ENCODE results near the gene CALML3. TPM values are rescaled to one million over a fixed set of nuclear protein-coding genes. Genes with fewer than 3 reads are reported as not detected.
A peak's percentile ranks its signal among the peaks of the same experiment; 100 is the strongest.

Gene CALML3
- total and polyA plus RNA-seq, 11 donors = 0.03 TPM; not detected in 10

DNA sequence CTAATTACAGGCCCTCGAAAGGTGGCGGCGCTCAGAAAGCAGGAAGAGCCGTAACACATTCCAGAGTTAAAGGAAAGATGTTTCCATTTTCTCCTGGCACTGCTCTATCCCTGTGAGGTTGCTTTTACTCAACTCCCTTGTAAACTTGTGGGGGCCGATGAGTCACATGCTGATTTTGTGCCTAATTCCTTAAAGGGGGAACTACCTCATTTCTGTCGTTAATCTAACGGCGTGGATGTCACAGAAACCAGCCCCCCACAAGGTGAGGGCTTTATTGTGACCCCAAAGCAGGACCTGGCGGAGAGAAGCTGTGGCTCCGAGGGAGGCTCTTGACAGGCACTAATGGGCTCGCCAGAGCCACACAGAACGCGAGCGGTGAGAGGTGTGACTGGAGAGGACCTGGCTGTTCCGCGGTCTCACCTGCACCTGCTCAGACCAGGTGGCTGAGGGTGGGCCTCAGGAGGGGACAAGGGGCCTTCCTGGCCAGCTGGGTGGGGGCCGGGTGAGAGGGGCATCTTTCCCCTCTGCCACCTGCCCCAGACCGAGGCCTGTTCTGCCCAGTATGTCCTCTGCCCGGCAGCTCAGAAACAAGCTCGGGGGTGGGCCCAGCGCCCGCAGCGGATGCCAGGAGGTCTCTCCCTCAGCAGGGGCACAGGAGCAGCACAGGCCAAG, 50.9 kb downstream of the CALML3 start:
- H3K4me3 ChIP-seq = no peak overlapping the region
- 87 to 93% (median 91%) methylated on average over 22 to 23 of the region's 23 CpGs for WGBS, 4 donors
- no peaks in the 10 kb centered on the region for H3K27me3 ChIP-seq
- TF ChIP-seq POLR2A (IDR thresholded peaks at IDR 0.05) = no peak
- TF ChIP-seq, protein P1, sequence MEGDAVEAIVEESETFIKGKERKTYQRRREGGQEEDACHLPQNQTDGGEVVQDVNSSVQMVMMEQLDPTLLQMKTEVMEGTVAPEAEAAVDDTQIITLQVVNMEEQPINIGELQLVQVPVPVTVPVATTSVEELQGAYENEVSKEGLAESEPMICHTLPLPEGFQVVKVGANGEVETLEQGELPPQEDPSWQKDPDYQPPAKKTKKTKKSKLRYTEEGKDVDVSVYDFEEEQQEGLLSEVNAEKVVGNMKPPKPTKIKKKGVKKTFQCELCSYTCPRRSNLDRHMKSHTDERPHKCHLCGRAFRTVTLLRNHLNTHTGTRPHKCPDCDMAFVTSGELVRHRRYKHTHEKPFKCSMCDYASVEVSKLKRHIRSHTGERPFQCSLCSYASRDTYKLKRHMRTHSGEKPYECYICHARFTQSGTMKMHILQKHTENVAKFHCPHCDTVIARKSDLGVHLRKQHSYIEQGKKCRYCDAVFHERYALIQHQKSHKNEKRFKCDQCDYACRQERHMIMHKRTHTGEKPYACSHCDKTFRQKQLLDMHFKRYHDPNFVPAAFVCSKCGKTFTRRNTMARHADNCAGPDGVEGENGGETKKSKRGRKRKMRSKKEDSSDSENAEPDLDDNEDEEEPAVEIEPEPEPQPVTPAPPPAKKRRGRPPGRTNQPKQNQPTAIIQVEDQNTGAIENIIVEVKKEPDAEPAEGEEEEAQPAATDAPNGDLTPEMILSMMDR (IDR thresholded peaks at IDR 0.05) = no peak
- peak in 1 of 4 donors; percentile 25 for ATAC-seq
- peaks cover 0 to 6% (median 0%) of the 10 kb centered on the region in 12 donors for H3K4me1 ChIP-seq
- DNase-seq = peak in 1 of 5 donors; percentile 46
- H3K27ac ChIP-seq = peak overlapping the region in 1 of 12 donors; percentile 69
- no peaks in the 10 kb centered on the region for H3K36me3 ChIP-seq
- H3K9me3 ChIP-seq = peaks cover 0 to 2% (median 0%) of the 10 kb centered on the region in 12 donors
- intact Hi-C loops (cut with DNase I) = no loop called here

DNA sequence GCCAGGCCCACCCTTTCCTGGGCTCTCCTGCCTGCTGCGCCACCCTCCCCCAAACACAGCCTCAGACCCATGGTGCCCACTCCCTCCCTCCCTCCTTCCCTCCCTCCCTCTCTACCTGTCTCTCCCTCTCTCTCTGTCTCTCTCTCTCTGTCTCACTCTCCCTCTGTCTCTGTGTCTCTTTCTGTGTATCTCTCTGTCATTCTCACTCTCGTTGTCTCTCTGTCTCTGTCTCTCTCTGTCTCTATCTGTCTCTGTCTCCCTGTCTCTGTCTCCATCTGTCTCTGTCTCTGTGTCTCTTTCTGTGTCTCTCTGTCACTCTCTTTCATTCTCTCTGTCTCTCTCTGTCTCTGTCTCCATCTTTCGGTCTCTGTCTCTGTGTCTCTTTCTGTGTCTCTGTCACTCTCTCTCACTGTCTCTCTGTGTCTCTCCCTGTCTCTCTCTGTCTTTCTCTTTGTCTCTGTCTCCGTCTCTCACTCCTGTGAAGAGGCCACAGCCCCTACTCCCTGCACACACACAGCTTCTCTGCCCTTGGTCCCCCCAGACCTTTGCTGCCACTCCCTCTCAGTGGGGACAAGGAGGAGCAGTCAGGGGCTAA, 51.5 kb downstream of the CALML3 start:
- Histone ChIP-seq H3K9me3 (peaks cover 0 to 8% (median 0%) of the 10 kb centered on the region in 12 donors), H3K27me3 (no peaks in the 10 kb centered on the region), H3K27ac (peak overlapping the region in 1 of 12 donors; percentile 69), H3K36me3 (no peaks in the 10 kb centered on the region), H3K4me1 (peaks cover 0 to 5% (median 0%) of the 10 kb centered on the region in 12 donors), H3K4me3 (no peak overlapping the region)
- 93 to 99% (median 97%) methylated on average over 4 of the region's 4 CpGs for WGBS, 4 donors
- TF ChIP-seq POLR2A (IDR thresholded peaks at IDR 0.05) = no peak
- TF ChIP-seq, protein P1 (IDR thresholded peaks at IDR 0.05) = no peak
- intact Hi-C loops (cut with DNase I) = no loop called here
- ATAC-seq = no peak
- DNase-seq = no peak

Other genes with a start within 250 kb of the CALML3 start
- not detected for gene UCN3, start 160.0 kb upstream of the CALML3 start, total RNA-seq
- not detected for gene UCN3, start 160.0 kb upstream of the CALML3 start, polyA plus RNA-seq
- 1 to 10 TPM in 1 of 9 donors, under 1 TPM in 8; 0.12 to 2.8 (median 0.40) TPM for gene TUBAL3, start 120.1 kb upstream of the CALML3 start, total RNA-seq
- gene TUBAL3, start 120.1 kb upstream of the CALML3 start, polyA plus RNA-seq = under 1 TPM; 0.22 to 0.27 TPM
- gene NET1, start 112.4 kb upstream of the CALML3 start, total RNA-seq = 10 to 100 TPM; 12.7 to 29.5 (median 15.8) TPM
- gene NET1, start 112.4 kb upstream of the CALML3 start, polyA plus RNA-seq = 1 to 10 TPM; 5.6 to 7.0 TPM
- not detected for gene CALML5, start 25.4 kb upstream of the CALML3 start, total RNA-seq
- not detected for gene CALML5, start 25.4 kb upstream of the CALML3 start, polyA plus RNA-seq
- gene ASB13, start 141.6 kb downstream of the CALML3 start, total RNA-seq = 10 to 100 TPM; 12.0 to 18.6 (median 13.3) TPM
- gene ASB13, start 141.6 kb downstream of the CALML3 start, polyA plus RNA-seq = 10 to 100 TPM in 1 of 2 donors, 1 to 10 TPM in 1; 9.9 to 11.2 TPM
- 10 to 100 TPM; 28.7 to 47.2 (median 35.5) TPM for gene TASOR2, start 159.9 kb downstream of the CALML3 start, total RNA-seq
- gene TASOR2, start 159.9 kb downstream of the CALML3 start, polyA plus RNA-seq = 10 to 100 TPM in 1 of 2 donors, 1 to 10 TPM in 1; 9.6 to 16.9 TPM